NCI-H1694 (cell line): ENCODE data around the gene JMJD6.
"Not testable (repeated sequence)": the region's sequence is repeated elsewhere in the genome, so short reads cannot be mapped to it uniquely, and the experiment has no call there.

Source experiments
- DNase-seq: peaks from one replicate; lab custom pipeline; 2025; lab: John Stamatoyannopoulos, UW

JMJD6 gene

GRCh38 chr17:76736349-76737081 is 10.1 kb upstream of the JMJD6 start:
- no peak for DNase-seq

- DNase-seq: no peak
These were observed 9.4 kb upstream of the JMJD6 start for GRCh38 chr17:76735586-76736348.

GRCh38 chr17:76735006-76735405 is 8.6 kb upstream of the JMJD6 start:
- no peak for DNase-seq

GRCh38 chr17:76734080-76734840 is 7.9 kb upstream of the JMJD6 start:
- no peak for DNase-seq

GRCh38 chr17:76733618-76733957 is 7.2 kb upstream of the JMJD6 start:
- no peak for DNase-seq

- DNase-seq: no peak
These were observed 6.6 kb upstream of the JMJD6 start for GRCh38 chr17:76732734-76733617.

- DNase-seq: not testable (repeated sequence)
These were observed 5.7 kb upstream of the JMJD6 start for GRCh38 chr17:76731800-76732733.

- no peak for DNase-seq
These were observed 1.5 kb upstream of the JMJD6 start for GRCh38 chr17:76727745-76728456.

- no peak for DNase-seq
These were observed 641 bp upstream of the JMJD6 start, which contains the start of gene METTL23 for GRCh38 chr17:76726776-76727718. Gene METTL23 (plus strand): TSS chr17:76726839. CDS start chr17:76729711, 2,872 bp downstream.

GRCh38 chr17:76725580-76726230 is 701 bp downstream of the JMJD6 start:
- DNase-seq: no peak

GRCh38 chr17:76723812-76724211 is 2.6 kb downstream of the JMJD6 start:
- no peak for DNase-seq

GRCh38 chr17:76722977-76723376 is 3.4 kb downstream of the JMJD6 start:
- DNase-seq: not testable (repeated sequence)

- no peak for DNase-seq
These were observed 4.1 kb downstream of the JMJD6 start for GRCh38 chr17:76722279-76722678.

- DNase-seq: no peak
These were observed 4.9 kb downstream of the JMJD6 start for GRCh38 chr17:76721463-76721862.

GRCh38 chr17:76720941-76721340 is 5.5 kb downstream of the JMJD6 start:
- no peak for DNase-seq

- no peak for DNase-seq
These were observed 6.2 kb downstream of the JMJD6 start for GRCh38 chr17:76720211-76720610.

GRCh38 chr17:76718516-76718915 is 7.9 kb downstream of the JMJD6 start:
- no peak for DNase-seq

- DNase-seq: no peak
These were observed 9.6 kb downstream of the JMJD6 start for GRCh38 chr17:76716839-76717215.
